Activated gamma-delta T cell (primary cell): ENCODE results near the gene GP1BB.
"Not testable (repeated sequence)": the region's sequence is repeated elsewhere in the genome, so short reads cannot be mapped to it uniquely, and the experiment has no call there.

Experiments
- DNase-seq: peaks from one replicate; lab custom pipeline; 2025; lab: John Stamatoyannopoulos, UW

Gene GP1BB

DNA sequence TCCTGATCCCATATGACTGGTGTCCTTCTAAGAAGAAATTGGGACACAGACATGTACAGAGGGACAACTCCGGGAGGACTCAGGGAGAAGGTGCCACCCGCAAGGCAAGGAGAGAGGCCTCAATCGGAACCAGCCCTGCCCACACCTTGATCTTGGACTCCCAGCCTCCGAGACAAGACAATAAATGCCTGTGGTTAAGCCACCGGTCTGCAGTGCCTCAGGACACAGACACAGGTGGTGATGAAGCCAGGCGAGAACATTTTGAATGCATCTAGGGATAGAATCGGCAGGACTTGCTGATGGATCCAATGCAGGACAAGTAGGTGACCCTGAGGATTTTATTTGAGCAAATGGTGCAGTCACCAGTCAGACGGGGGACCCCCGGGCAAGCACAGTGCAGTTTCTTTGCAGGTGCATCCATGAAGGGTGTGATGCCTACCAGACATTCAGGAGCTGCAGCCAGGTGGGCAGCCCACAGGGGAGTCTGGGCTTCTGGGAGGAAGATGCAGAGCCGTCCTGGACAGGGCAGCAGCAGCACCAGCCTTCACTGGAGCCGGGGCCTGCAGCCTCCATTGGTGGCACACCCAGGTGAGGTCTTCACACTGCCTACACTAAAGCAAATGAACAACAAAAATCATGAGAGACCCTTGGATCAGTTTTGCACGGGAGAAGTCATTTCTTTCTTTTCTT is 29.2 kb upstream of the GP1BB start:
- no peak for DNase-seq

DNA sequence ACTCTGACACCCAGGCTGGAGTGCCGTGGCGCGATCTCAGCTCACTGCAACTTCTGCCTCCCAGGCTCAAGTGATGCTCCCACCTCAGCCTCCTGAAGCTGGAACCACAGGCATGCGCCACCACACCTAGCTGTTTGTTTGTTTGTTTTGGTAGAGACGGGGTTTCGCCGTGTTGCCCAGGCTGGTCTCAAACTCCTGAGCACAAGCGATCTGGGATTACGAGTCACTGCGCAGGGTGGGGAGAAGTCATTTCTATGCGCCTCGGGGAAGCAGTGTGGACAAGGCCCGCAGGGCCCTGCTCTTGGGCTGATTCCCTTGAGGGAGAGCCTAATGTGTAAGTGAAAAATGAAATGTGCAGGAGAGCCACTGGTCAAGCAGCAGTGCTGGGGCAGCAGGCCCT is 28.6 kb upstream of the GP1BB start:
- no peak for DNase-seq

DNA sequence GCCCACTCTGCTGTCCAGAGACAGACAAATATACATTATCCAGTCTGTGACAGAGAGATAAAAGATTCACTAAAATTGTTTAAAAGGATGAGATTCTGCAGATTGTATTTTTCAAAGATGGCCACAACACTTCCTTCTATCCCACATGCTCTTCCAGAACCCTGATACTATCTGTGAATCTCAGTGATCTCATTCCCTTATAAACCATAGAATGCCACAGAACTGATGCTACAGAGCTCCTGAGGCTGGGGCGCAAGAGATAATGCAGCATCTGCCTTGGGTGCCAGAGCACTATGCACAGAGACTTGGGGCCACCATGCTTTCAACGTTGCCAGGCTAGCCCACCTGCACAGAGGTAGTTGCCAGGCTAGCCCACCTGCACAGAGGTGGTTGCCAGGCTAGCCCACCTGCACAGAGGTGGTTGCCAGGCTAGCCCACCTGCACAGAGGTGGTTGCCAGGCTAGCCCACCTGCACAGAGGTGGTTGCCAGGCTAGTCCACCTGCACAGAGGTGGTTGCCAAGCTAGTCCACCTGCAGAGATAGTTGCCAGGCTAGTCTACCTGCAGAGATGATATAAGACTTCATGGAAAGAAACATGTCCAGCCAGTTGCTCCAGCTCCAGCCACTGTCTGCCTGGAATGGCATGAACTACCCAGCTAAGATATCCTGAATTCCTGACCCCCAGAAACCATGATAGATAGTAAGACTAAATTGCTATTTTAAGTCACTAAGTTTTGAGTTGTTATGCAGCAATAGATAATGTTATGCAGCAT is 26.6 kb upstream of the GP1BB start:
- DNase-seq = no peak

DNA sequence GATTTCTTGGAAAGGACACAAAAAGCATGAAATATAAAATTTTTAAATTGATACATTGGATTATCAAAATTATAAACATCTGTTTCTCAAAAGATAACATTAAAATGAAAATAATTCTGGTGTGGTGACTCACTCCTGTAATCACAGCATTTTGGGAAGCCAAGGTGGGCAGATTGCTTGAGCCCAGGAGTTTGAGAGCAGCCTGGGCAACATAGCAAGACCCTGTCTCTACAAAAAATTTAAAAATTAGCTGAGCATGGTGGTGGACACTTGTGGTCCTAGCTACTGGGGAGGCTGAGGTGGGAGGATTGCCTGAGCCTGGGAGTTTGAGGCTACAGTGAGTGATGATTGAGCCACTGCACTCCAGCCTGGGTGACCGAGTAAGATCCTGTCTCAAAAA is 25.5 kb upstream of the GP1BB start:
- DNase-seq = not testable (repeated sequence)

DNA sequence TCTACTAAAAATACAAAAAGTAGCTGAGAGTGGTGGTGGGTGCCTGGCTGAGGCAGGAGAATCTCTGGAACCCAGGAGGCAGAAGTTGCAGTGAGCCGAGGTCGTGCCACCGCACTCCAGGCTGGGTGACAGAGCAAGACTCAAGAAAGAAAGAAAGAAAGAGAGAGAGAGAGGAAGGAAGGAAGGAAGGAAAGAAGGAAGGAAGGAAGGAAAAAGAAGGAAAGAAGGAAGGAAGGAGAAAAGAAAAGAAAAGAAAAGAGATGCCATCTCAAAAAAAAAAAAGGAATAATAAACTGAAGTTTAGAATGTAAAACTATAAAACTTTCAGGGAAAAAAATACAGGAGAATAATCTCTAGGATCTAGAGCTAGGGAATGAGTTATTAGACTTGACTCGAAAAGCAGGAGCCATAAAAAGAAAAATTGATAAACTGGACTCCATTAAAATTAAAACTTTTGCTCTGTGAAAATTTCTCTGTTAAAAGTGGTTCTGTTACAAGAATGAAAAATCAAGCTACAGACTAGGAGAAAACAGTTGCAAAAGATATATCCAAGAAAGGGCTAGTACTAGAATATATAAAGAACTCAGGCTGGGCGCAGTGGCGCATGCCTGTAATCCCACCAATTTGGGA is 22.4 kb upstream of the GP1BB start:
- DNase-seq = no peak

DNA sequence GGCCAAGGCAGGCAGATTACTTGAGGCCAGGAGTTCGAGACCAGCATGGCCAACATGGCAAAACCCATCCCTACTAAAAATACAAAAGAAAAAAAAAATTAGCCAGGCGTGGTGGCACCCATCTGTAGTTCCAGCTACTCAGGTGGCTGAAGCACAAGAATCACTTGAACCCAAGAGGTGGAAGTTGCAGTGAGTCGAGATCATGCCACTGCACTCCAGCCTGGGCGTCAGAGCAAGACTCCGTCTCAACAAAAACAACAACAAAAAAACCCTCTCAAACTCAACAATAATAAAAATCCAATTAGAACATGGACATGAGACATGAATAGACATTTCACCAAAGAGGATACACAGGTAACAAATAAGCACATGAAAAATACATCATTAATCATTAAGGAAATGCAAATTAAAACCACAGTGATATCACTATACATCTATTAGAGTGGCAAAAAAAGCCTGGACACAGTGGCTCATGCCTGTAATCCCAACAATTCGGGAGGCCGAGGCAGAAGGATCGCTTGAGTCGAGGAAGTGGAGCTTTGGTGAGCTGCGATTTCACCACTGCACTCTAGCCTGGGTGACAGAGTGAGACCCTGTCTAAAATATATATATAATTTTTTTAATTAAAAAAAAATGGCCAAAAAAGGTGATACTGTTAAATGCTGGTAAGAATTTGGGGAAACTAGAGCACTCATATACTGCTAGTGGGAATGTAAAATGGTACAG is 21.8 kb upstream of the GP1BB start:
- no peak for DNase-seq

DNA sequence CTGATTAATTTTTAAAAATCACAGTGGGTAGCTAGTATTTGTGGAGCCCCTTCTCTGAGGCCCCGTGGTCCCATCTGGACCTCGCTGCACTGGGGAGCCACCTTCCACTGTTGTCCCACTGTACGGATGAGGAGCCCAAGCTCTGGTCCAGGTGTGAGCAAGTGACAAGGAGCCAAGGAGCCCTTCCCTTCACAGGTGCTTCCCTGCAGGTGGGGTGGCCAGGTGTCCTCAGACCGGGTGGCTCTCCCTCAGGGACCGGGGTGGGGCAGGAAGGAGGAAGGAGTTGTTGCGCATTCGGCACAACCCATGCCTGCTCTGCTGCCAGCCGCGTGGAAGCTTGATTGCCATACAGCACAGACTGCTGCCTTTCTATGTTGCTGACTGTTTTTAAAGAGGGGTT is 19.5 kb upstream of the GP1BB start:
- DNase-seq = no peak

DNA sequence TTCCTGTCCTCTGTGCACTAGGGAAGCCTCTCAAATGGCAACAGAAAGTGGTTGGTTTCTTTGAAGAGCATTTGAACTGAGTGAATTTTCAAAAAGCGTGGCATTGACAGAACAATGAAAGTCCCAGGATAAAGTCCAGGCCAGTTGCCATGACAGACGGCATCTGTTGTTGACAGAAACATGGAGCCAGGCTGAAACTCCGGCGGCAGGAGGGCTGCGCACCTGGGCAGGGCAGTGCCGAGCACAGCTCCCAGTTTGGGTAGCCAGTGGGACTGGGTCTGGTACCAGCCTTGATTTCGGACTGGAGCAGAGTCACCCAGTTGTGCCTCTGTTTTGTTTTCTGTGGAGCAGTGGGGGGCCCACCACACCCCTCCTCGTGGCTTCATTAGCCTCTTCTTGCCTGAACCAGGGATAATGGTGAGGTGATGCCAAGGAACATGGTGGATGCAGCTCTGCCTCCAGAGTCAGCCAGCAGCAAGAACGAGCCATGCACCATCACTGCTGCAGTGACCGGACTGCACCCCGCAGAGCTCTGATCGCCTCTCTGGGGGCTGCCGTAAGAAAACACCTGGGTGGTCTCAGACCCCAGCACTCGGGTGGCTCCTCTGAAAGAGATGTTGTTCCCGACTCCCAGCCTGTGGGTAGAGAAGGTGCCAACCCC is 18.9 kb upstream of the GP1BB start:
- DNase-seq = no peak

DNA sequence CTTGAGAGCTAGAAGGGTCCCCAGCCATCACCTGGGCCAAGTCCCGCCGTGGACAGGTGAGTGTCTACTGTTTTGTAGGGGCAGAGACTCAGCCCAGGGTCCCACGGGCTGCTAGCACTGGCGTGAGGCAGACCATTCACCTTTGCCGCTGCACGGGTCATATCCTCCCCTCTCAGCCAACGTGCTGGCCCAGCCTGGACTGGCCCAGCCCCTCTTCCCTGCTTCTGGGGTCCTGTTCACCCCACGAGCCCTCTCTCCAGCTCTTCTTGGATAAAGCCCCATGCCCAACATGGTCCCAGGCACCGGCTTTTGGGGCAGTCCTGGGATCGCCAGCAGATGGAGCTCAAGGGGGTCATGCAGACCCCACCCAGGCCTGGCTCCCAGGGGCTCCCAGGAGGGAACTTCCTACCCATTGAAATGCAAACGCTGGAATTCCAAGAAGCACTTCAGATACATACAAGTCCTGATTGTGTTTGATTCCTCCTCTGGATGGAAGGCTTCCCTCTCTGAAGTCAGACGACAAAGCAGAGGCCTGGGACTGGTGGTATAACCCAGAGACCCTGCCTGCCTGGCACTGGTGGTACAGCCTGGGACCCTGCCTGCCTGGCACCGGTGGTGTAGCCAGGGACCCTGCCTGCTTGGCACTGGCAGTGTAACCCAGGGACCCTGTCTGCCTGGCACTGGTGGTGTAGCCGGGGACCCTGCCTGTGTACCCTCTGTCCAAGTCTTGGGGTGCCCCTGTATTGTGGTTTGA is 18.0 kb upstream of the GP1BB start:
- DNase-seq = no peak

DNA sequence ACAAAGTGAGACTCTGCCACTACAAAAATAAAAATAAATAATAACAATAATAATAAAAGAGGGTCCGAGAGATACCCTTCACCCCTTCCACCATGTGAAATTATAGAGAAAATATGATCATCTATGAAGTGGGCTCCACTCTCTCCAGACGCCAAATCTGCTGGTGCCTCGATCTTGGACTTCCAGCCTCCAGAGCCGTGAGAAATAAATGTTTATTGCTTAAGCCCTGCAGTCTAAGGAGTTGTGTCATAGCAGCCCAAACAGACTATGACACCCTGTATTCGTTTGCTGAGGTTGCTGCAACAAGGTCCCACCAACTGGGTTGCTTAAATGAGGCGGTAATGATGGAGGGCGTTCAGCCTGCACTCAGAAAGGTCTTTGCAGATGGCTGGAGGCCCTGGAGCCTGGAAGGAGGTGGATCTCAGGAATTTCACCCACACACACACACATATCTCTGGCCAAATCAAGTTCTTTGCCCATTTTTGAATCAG is 16.6 kb upstream of the GP1BB start:
- DNase-seq = no peak

DNA sequence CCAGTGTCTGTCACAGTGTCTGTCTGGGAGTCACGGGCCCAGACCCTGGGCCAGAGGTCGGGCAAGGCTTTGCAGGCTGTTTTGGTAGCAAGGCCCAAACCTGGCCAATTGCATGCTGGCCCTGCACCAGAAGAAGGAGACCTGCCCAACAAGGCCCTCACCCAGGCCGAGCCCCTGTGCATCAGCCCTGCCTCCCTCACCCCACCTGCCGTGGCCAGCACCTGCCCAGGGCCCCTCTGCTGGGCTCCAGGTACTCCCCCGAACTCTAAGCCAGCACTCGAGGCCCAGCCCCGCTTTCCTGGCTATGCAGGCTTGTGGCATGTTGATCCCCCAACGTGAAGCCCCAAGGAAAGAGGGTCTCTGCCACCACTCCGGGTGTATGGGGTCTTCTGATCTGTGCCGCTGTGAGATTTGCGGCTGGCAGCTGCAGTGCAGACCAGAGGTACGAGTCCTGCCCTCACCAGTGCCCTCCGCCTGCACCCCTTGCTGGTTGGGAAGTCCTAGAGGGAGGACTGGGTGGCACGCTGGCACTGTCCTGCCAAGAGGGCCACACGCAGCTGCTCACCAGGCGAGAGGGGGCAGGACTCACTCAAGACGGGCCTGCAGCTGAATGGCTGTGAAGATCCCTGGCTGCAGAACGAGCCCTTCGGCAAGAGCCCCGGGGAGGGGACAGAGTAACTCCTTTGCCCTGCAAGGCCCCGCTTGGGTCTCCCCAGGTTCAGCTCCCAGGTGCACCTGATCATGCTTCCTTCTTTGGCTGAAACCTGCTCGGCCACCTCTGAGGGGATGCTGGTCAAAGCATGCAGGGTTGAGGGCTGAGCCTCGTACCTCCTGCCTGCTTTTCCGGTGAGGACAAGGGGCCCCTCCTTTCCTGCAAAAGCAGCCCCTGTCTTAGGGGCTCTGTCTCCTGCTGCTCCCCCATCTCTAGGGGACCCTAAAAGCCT is 15.7 kb upstream of the GP1BB start:
- no peak for DNase-seq

DNA sequence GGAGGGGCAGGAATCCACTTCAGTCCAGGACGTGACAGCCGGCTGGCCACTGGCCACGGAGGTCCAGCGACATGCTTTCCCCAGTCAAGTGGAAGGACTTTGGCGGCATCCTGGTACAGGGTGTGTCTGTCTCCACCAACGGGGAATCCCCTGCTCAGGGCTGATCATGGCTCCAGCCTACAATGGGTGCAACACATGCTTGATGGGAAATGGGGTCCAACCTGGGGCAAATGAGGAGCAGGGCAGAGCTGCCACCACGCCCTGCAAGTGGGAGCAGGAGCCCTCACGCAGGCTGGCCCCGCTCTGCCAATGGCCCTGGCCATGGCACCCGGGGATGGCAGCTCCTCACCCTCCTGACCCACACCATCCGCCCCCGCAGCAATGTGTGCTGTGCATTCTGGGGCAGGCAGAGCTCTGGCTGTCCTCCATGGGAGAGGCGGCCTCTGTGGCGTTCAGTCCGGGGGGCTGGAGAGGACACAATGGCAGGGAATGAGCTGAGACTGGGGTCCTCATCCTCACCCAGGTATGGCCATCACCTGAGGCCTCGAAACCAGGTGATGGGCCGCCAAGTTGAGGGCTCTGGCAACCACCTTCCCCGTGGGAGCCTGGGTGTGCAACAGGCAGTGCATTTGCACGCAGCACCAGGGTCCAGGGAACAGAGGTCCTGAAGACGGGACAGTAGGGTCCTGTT is 14.9 kb upstream of the GP1BB start:
- no peak for DNase-seq

DNA sequence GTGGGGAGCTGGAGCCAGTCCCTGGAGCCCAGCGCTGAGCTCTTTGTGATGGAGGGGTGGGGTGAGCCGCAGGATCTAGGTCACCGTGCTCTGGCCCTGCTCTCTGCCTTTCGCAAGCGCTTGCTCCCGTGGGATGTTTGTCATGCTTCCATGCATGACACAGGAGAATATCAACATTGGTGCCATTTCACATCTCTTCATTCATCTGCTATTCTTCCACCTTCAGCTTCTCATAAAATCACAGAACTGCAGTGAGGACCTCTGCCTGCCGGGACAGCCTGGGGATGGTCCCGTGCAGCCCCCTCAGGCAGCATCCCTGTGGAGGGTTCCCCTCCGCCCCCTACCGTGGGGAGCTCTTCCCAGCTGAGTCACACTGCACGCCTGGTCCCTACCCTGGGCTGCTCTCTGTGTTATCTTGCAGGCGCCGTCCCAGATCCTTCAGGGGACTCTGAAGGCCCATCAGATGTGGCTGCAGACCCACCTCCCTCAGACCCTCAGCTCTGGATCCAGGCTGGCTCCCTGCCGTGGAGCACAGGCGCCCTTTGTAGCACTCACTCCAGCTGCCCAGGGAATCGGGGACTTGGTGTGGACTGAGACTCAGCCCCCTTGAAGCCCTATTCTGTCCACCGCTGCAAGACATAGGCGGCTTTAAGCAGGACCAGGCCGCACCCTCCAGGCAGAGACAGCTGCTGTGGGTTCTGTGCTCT is 14.1 kb upstream of the GP1BB start:
- DNase-seq = no peak

DNA sequence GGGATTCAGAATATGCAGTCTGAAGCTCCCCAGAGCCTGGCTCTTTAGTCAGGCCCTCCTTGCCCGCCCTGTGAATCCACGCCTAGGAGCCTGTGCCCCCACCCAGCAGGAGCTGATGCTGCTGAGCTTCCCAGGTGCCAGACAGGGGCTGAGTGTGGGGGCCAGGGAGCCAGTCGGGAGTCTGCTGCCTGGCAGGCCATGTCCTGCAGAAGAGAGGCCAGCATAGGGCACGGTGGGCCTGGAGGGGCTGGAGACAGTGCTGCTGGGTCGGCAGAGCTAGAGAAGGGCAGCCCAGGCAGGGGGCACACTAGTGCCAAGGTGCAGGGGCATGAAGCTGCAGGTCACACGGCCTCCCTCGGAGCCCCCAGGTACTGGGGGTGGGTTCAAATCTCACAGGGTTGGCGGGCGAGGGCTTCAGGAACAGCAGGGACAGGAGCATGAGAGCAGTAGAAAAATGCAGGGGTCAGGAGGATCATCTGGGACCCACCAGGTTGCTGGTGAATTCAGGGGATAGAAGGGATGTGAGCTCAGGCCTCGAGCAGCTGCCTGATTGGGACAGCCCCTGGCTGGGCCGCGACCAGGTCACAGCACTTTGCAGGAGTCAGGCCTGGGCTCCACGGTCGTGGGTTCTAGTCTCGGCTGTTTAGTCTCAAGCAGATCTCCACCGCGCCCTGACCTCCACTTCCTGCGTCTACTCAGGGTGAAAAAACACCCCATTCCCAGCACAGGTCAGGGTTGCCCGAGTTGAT is 13.1 kb upstream of the GP1BB start:
- DNase-seq = no peak

DNA sequence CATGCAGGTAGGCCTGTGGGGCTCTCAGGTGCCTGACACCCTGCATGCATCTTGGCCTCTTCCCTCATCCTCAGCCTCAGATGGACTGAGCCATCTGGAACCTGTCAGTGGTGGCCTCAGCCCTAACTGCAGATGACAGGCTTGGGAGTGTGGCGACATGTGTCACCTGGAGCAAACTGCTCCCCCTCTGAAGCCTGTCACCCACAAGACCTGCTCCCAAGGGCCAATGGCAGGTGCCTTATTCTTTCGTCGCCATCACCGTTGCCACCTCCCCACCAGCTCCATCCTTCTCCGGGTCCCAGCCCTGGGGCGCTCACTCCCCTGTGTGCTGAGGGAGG is 12.6 kb upstream of the GP1BB start:
- DNase-seq = no peak

DNA sequence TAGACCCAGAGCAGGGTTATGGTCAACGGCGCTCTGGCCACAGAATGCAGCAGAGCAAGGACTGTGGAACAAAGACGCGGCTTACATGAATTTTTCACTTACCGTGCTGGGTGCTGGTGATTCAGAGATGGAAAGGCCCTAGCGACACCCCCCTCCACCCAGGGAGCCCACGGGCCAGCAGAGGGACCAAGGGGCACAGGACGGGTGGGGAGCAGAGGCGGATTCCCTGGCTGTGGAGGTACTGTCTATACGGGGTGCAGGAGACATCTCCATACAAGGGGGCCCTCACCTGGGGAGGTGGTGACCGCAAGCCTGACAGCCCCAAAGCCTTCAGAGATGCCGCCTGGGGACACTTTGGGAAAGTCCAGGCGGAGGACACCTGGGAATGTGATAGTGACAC is 10.1 kb upstream of the GP1BB start:
- no peak for DNase-seq

DNA sequence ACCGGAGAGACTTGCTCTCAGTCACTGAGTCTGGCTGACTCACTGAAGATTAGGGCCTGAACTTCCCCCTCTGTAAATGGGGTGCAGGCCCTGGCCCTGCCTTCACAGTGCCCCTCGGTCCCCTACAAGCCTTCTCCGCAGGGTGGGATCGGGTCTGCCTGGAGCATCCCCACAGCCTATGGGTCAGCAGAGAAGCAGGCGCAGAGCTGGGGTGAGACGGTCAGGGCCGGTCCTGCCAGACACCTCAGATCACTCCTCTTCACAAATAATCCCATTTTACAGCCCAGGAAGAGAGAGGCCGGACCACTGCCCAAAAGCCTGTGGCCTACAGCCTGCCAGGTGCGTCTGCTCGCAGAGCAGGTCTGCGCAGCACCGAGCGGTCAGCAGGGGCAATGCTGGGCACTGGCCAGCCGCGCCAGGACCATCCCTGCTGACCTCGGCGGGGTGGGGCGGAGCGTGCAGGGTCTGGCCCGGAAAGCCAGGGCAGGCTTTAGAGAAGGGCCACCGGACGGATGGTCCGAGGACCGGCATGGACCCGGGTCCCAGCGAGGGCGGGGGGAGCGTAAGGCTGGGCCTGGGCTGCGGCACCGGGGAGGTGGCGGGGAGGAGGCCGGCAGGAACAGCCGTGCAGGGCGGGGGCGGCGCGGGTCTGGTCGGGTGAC is 9.6 kb upstream of the GP1BB start:
- no peak for DNase-seq
